Activated CD8-positive, alpha-beta memory T cell treated with anti-CD3 and anti-CD28 coated beads for 48 hours (primary cell): ENCODE measurements around the gene CRAT.
"Not testable (repeated sequence)": the region's sequence is repeated elsewhere in the genome, so short reads cannot be mapped to it uniquely, and the experiment has no call there.

ENCODE experiments used
- DNase-seq, 3 experiments: peaks; one replicate each; pipeline ENCODE4 v3.0.0-alpha.2; 2020; ENCODE audit warnings: low read depth in 2 of 3, low spot score in 2 of 3

The CRAT gene

GRCh38 chr9:129138476-129139232, 28.1 kb upstream of the CRAT start:
- DNase-seq: no peak

- DNase-seq: no peak
These were observed 27.5 kb upstream of the CRAT start for GRCh38 chr9:129138144-129138462.

GRCh38 chr9:129137292-129138143, 26.9 kb upstream of the CRAT start:
- DNase-seq: no peak

- no peak for DNase-seq
These were observed 25.9 kb upstream of the CRAT start for GRCh38 chr9:129136446-129137035.

- no peak for DNase-seq
These were observed 24.9 kb upstream of the CRAT start for GRCh38 chr9:129135476-129135875.

DNA sequence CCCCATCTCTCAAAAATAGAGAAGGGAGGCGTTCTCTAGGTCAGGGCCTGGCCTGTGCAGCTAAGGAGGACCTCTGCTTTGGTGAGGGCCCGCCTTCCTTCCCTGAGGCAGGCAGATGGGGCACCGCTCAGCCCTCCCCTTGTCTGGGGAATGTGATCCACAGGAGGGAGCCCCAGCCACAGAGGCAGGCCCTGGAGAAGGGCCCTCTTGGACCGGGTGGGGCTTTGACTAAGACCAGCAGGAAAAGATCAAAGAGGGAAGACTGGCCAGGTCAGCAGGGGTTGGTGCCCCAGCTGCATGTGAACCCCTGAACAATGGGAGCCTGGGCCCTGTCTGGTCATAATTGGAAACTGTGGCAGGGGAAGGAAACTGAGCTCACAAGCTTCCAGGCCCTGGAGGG, 22.5 kb upstream of the CRAT start:
- DNase-seq: no peak

- peak in 2 of 3 experiments; percentile 70 to 71 for DNase-seq
These were observed 20.9 kb upstream of the CRAT start for GRCh38 chr9:129131300-129132145.

GRCh38 chr9:129130791-129131190, 20.2 kb upstream of the CRAT start:
- no peak for DNase-seq

- DNase-seq: not testable (repeated sequence)
These were observed 19.7 kb upstream of the CRAT start for GRCh38 chr9:129130271-129130670.

- DNase-seq: no peak
These were observed 18.1 kb upstream of the CRAT start for GRCh38 chr9:129128689-129129088.

GRCh38 chr9:129126749-129127618, 16.4 kb upstream of the CRAT start:
- DNase-seq: no peak

GRCh38 chr9:129125478-129125877, 14.9 kb upstream of the CRAT start:
- DNase-seq: no peak

DNA sequence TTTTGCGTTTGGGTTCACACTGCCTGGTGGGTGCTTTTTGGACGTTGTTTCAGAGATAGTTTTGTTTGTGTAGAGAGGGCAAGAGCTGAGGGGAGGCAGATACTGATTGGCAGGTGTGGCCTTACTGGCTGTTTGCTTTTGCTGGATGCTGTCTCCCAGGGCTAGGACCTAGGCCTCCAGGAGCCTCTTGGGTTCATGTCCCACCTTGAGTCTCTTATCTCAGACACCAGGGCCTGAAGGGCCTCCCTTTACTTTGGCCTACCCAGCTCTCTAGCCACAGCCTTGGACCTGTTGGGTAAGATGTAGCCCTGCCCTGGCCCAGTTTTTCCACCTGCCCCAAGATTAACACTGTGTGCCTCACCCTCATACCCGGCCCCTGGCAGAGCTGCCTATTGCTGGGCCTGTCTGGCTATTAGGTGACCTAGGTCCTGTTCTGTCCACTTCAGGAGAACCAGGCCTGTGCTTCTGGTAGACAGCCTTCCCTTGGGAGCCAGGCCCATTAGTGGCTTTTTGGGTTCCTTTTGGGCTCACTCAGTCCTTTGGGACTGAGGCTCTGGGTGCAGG, 14.0 kb upstream of the CRAT start:
- DNase-seq: no peak

DNA sequence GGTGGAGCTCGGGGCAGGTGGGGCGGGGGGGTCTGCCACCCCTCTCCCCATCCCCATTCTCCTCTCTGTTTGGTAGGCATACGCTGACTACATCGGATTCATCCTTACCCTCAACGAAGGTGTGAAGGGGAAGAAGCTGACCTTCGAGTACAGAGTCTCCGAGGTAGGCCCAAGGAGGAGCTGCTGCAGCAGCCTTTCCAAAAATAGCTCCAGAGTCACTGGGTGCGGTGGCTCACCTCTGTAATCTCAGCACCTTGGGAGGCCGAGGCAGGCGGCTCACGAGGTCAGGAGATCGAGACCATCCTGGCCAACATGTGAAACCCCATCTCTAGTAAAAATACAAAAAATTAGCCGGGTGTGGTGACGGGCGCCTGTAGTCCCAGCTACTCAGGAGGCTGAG, 12.4 kb upstream of the CRAT start:
- DNase-seq: not testable (repeated sequence)

DNA sequence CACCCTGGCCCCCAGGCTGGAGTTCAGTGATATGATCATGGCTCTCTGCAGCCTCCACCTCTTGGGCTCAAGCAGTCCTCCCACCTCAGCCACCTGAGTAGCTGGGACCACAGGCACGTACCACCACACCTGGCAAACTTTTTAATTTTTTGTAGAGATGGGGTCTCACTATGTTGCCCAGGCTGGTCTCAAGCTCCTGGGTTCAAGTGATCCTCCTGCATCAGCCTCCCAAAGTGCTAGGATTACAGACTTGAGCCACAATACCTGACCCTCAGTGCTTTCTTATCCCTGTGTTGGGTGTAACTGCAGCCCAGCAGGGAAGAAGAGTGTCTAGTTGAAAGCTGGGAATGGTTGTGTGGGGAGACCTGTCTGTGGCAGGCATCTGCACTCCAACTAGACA, 11.5 kb upstream of the CRAT start:
- no peak for DNase-seq

GRCh38 chr9:129121483-129121882, 10.9 kb upstream of the CRAT start:
- no peak for DNase-seq

GRCh38 chr9:129118799-129119198, 8.2 kb upstream of the CRAT start:
- no peak for DNase-seq

DNA sequence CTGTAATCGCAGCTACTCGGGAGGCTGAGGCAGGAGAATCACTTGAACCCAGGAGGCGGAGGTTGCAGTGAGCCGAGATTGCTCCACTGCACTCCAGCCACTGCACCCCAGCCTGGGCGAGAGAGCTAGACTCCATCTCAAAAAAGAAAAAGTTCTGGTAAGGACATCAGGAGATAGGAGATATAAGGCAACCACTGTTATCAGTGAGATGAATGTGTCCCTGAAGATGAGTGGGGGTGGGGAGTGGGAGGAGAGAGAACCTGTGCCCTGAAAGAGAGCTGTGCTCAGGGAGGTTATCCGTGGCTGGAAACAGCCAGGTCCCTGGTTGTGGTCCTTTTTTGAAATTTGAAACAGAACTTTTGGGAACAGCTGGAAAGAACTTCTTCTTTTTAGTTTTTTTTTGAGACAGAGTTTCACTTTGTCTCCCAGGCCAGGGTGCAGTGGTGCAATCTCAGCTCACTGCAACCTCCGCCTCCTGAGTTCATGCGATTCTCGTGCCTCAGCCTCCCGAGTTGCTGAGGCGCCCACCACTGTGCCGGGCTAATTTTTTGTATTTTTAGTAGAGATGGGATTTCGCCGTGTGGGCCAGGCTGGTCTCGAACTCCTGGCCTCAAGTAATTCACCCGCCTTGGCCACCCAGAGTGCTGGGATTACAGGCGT, 3.2 kb upstream of the CRAT start:
- DNase-seq: no peak

DNA sequence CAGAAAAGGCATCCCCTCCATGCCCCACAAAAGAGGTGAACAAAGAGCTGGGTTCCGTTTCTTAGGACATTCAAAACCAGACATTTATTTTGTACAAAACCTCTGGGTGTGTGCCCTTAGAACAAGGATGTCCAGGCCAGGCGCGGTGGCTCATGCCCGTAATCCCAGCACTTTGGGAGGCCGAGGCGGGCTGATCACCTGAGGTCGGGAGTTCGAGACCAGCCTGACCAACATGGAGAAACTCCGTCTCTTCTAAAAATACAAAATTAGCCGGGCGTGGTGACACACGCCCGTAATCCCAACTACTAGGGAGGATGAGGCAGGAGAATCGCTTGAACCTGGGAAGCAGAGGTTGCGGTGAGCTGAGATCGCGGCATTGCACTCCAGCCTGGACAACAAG, 1.9 kb upstream of the CRAT start:
- DNase-seq: not testable (repeated sequence)
